Hepatocyte (in vitro differentiated cells): Measurements from ENCODE around the gene LDLRAD4.

ENCODE experiments used
- CTCF ChIP-seq: fragments of 200-600 bp; sonication (generic); IDR thresholded peaks from 2 replicates; pipeline ENCODE4 v1.5.1; 2016; ENCODE audit warnings: antibody characterized with exemption, mild to moderate bottlenecking; ENCODE audit not compliant: poor library complexity
- EZH2 ChIP-seq: fragments of 200-600 bp; sonication (generic); IDR thresholded peaks from 2 replicates; pipeline ENCODE4 v1.6.1; 2016; ENCODE audit warnings: antibody characterized with exemption, mild to moderate bottlenecking, borderline replicate concordance
- EZH2phosphoT487 ChIP-seq: fragments of 200-600 bp; sonication (generic); IDR thresholded peaks from one replicate; pipeline ENCODE4 v1.6.1; 2018; ENCODE audit warnings: antibody characterized with exemption, mild to moderate bottlenecking, low read depth, moderate library complexity; ENCODE audit not compliant: unreplicated experiment, severe bottlenecking

- no peak for TF ChIP-seq CTCF
- TF ChIP-seq EZH2: no peak
- TF ChIP-seq EZH2phosphoT487: no peak
Measured at GRCh38 chr18:13405305-13406038, 186.9 kb downstream of the LDLRAD4 start.
